OCI-LY7 (cell line): ENCODE measurements around the gene STAG1. TPM values are rescaled to one million over a fixed set of nuclear protein-coding genes. Genes with fewer than 3 reads are reported as not detected.

Experiments
- BruUV-seq: library from RNA; stranded (reverse); fragments of 400-500 nt; replicated peaks from 2 replicates; lab custom pipeline; 2021; lab: Mats Ljungman, UMichigan
- CTCF ChIA-PET: fragments of 300-600 bp; sonication (Branson Sonifier 250); formaldehyde crosslinking; loops from one replicate; lab custom pipeline; 2022; ENCODE audit warnings: antibody characterized with exemption; ENCODE audit not compliant: unreplicated experiment; lab: Charles Lee
- POLR2A ChIA-PET: fragments of 300-600 bp; sonication (Branson Sonifier 250); formaldehyde crosslinking; loops from one replicate; lab custom pipeline; 2022; ENCODE audit warnings: antibody characterized with exemption; lab: Charles Lee
- DNase-seq: peaks from one replicate; pipeline ENCODE4 v3.0.0-alpha.2; 2015; ENCODE audit warnings: low spot score
- H2AFZ ChIP-seq: fragments of 200-600 bp; sonication (generic), shearing (Covaris generic); 2 replicates; pipeline ENCODE4 v1.6.1; 2014; ENCODE audit warnings: mild to moderate bottlenecking, antibody characterized with exemption, low read length, moderate library complexity
- H3K27ac ChIP-seq: fragments of 200-600 bp; sonication (generic); 2 replicates; pipeline ENCODE4 v1.5.1; 2014; ENCODE audit warnings: mixed run types, low read depth, mild to moderate bottlenecking, moderate library complexity, low read length, inconsistent platforms; ENCODE audit not compliant: poor library complexity, severe bottlenecking
- H3K36me3 ChIP-seq: fragments of 200-600 bp; sonication (generic); 2 replicates; pipeline ENCODE4 v1.6.1; 2014; ENCODE audit warnings: mild to moderate bottlenecking, antibody characterized with exemption, low read length, moderate library complexity, mixed read lengths; ENCODE audit not compliant: insufficient read depth
- H3K4me1 ChIP-seq: fragments of 200-600 bp; sonication (generic); 2 replicates; pipeline ENCODE4 v1.5.1; 2014; ENCODE audit warnings: mild to moderate bottlenecking, low read length; ENCODE audit not compliant: insufficient read depth, poor library complexity, severe bottlenecking
- H3K4me2 ChIP-seq: fragments of 200-600 bp; sonication (generic); 2 replicates; pipeline ENCODE4 v1.6.1; 2014; ENCODE audit warnings: mild to moderate bottlenecking, low read length
- H3K4me3 ChIP-seq: fragments of 200-600 bp; sonication (generic); 2 replicates; pipeline ENCODE4 v1.5.1; 2014; ENCODE audit warnings: mild to moderate bottlenecking, low read depth, low read length; ENCODE audit not compliant: poor library complexity, severe bottlenecking
- H3K79me2 ChIP-seq: fragments of 200-600 bp; sonication (generic); 2 replicates; pipeline ENCODE4 v1.6.1; 2016; ENCODE audit warnings: low read depth, mild to moderate bottlenecking, low read length, moderate library complexity, mixed read lengths; ENCODE audit not compliant: insufficient read depth
- H3K9me2 ChIP-seq: fragments of 200-600 bp; sonication (generic); 2 replicates; pipeline ENCODE4 v1.6.1; 2016; ENCODE audit warnings: mild to moderate bottlenecking, low read length, mixed read lengths; ENCODE audit not compliant: insufficient read depth
- H3K9me3 ChIP-seq: fragments of 200-600 bp; sonication (generic); 2 replicates; pipeline ENCODE4 v1.6.1; 2014; ENCODE audit warnings: mild to moderate bottlenecking, mixed run types, low read length, mixed read lengths
- H4K20me1 ChIP-seq: fragments of 200-600 bp; sonication (generic); 2 replicates; pipeline ENCODE4 v1.6.1; 2014; ENCODE audit warnings: mild to moderate bottlenecking, antibody characterized with exemption, low read length, moderate library complexity, mixed read lengths; ENCODE audit not compliant: insufficient read depth
- CTCF ChIP-seq: fragments of 200-600 bp; sonication (generic); conservative IDR thresholded peaks from 2 replicates; pipeline ENCODE4 v1.5.1; 2014; ENCODE audit warnings: mild to moderate bottlenecking, antibody characterized with exemption, low read length, moderate library complexity, mixed read lengths
- EZH2phosphoT487 ChIP-seq: fragments of 200-600 bp; sonication (generic); IDR thresholded peaks from 2 replicates; pipeline ENCODE4 v1.6.1; 2018; ENCODE audit warnings: low read depth, borderline replicate concordance, mild to moderate bottlenecking, mixed run types, antibody characterized with exemption, low read length, moderate library complexity, mixed read lengths
- intact Hi-C: fragments of 100-400 bp; cut with micrococcal nuclease; formaldehyde crosslinking; loops from one replicate; pipeline ENCODE4 v1.10.0; 2022; ENCODE audit not compliant: unreplicated experiment
- total RNA-seq, 2 experiments: library from RNA; depleted of rRNA in 1 of 2; stranded (reverse); fragments of >200 nt in 1 of 2; shearing (Covaris generic) in 1 of 2; gene quantifications; 2 replicates each; pipeline ENCODE4 v1.2.3, GENCODE V29; 2014 to 2022

The STAG1 gene
- total RNA-seq, 2 experiments from 2014 or later: 30.7 to 46.6 TPM

- no peaks in the 10 kb centered on the region for H3K9me2 ChIP-seq
- CTCF ChIA-PET: no interaction called here
- H3K4me1 ChIP-seq: no peaks in the 10 kb centered on the region
- H3K4me2 ChIP-seq: no peak overlapping the region
- H3K27ac ChIP-seq: no peak overlapping the region
- no peaks in the 10 kb centered on the region for H4K20me1 ChIP-seq
- H3K4me3 ChIP-seq: no peak overlapping the region
- intact Hi-C loops: no loop called here
- H3K36me3 ChIP-seq: peaks cover 38% of the 10 kb centered on the region
- H2AFZ ChIP-seq: no peak overlapping the region
- TF ChIP-seq EZH2phosphoT487: no peak
- TF ChIP-seq CTCF: no peak
- DNase-seq: no peak
- POLR2A ChIA-PET: no interaction called here
- H3K79me2 ChIP-seq: no peaks in the 10 kb centered on the region
- no TSS peak for BruUV-seq
- H3K9me3 ChIP-seq: no peaks in the 10 kb centered on the region
Observed at GRCh38 chr3:136604961-136605360, 147.2 kb downstream of the STAG1 start.

GRCh38 chr3:136602818-136603217, 149.4 kb downstream of the STAG1 start:
- Histone ChIP-seq H3K4me3 (no peak overlapping the region), H3K79me2 (no peaks in the 10 kb centered on the region), H3K4me1 (no peaks in the 10 kb centered on the region), H3K36me3 (peaks cover 30% of the 10 kb centered on the region), H2AFZ (no peak overlapping the region), H3K4me2 (no peak overlapping the region), H4K20me1 (no peaks in the 10 kb centered on the region), H3K27ac (no peak overlapping the region), H3K9me2 (no peaks in the 10 kb centered on the region), H3K9me3 (no peaks in the 10 kb centered on the region)
- TF ChIP-seq EZH2phosphoT487 (no peak), CTCF (no peak)
- ChIA-PET CTCF (no interaction called here), POLR2A (no interaction called here)
- DNase-seq: no peak
- intact Hi-C loops: no loop called here
- BruUV-seq: no TSS peak

GRCh38 chr3:136595913-136596697, 156.1 kb downstream of the STAG1 start:
- ChIA-PET CTCF (no interaction called here), POLR2A (interaction anchor here (1.6 kb wide), 1 partner anchor 9 kb away, joined by 4 read pairs; no protein-coding TSS in a partner anchor)
- peaks cover 12% of the 10 kb centered on the region for H3K4me1 ChIP-seq
- H2AFZ ChIP-seq: no peak overlapping the region
- H3K79me2 ChIP-seq: no peaks in the 10 kb centered on the region
- no peak for DNase-seq
- H3K9me2 ChIP-seq: no peaks in the 10 kb centered on the region
- BruUV-seq: no TSS peak
- H3K4me3 ChIP-seq: no peak overlapping the region
- intact Hi-C loops: no loop called here
- peaks cover 9% of the 10 kb centered on the region for H3K36me3 ChIP-seq
- H3K4me2 ChIP-seq: peak overlapping the region; percentile 39
- TF ChIP-seq EZH2phosphoT487: no peak
- TF ChIP-seq CTCF: no peak
- H3K27ac ChIP-seq: peak overlapping the region; percentile 5
- H4K20me1 ChIP-seq: no peaks in the 10 kb centered on the region
- no peaks in the 10 kb centered on the region for H3K9me3 ChIP-seq
